Common myeloid progenitor, CD34-positive (primary cell): Measurements from ENCODE around the gene SLC6A12.
"Not testable (repeated sequence)": the region's sequence is repeated elsewhere in the genome, so short reads cannot be mapped to it uniquely, and the experiment has no call there.

Source experiments
- CTCF ChIA-PET: fragments of 350-600 bp; sonication (Branson Sonifier 250); formaldehyde crosslinking; loops from one replicate; lab custom pipeline; 2021; ENCODE audit warnings: antibody characterized with exemption; lab: Charles Lee
- POLR2A ChIA-PET: fragments of 350-600 bp; sonication (Branson Sonifier 250); formaldehyde crosslinking; loops from one replicate; lab custom pipeline; 2021; ENCODE audit warnings: antibody characterized with exemption; lab: Charles Lee
- DNase-seq, 3 donors: peaks; one replicate each; pipeline versions ENCODE4 v3.0.0 to v3.0.0-alpha.2; 2013
- H3K27ac ChIP-seq, 2 experiments: 1 replicate in 1 of 2; 2 replicates in 1 of 2; pipeline ENCODE4 v1.7.0; 2013; ENCODE audit warnings: inconsistent platforms in 2 of 2, low read length in 2 of 2, mild to moderate bottlenecking in 2 of 2, low read depth in 1 of 2, moderate library complexity in 1 of 2; ENCODE audit not compliant: severe bottlenecking in 2 of 2, insufficient read depth in 1 of 2, poor library complexity in 1 of 2
- H3K27me3 ChIP-seq, 5 experiments: replicated peaks in 2 of 5; 1 replicate in 3 of 5; 2 replicates in 2 of 5; pipeline versions ENCODE4 v1.6.1 to v1.7.0; 2013; ENCODE audit warnings: low read length in 4 of 5, mild to moderate bottlenecking in 2 of 5, moderate library complexity in 2 of 5, inconsistent platforms in 1 of 5; ENCODE audit not compliant: insufficient read depth in 5 of 5, control insufficient read depth in 4 of 5
- H3K36me3 ChIP-seq, 4 experiments: 1 replicate in 2 of 4; 2 replicates in 2 of 4; pipeline versions ENCODE4 v1.6.1 to v1.7.0; 2013; ENCODE audit warnings: low read length in 3 of 4, control low read depth in 1 of 4, mild to moderate bottlenecking in 1 of 4; ENCODE audit not compliant: control insufficient read depth in 4 of 4, insufficient read depth in 4 of 4
- H3K4me1 ChIP-seq, 4 experiments: 1 replicate in 3 of 4; 2 replicates in 1 of 4; pipeline versions ENCODE4 v1.6.1 to v1.7.1; 2013; ENCODE audit warnings: low read length in 3 of 4, mild to moderate bottlenecking in 3 of 4, control low read depth in 1 of 4, inconsistent platforms in 1 of 4, moderate library complexity in 1 of 4; ENCODE audit not compliant: control insufficient read depth in 4 of 4, insufficient read depth in 4 of 4; ENCODE audit errors: control extremely low read depth in 1 of 4
- H3K4me3 ChIP-seq, 7 experiments: 1 replicate in 4 of 7; 2 replicates in 3 of 7; pipeline versions ENCODE4 v1.5.1 to v1.7.0; 2013; ENCODE audit warnings: mild to moderate bottlenecking in 7 of 7, low read length in 6 of 7, moderate library complexity in 6 of 7, inconsistent platforms in 2 of 7, low read depth in 2 of 7, control low read depth in 1 of 7; ENCODE audit not compliant: insufficient read depth in 4 of 7, control insufficient read depth in 1 of 7; ENCODE audit errors: extremely low read depth in 1 of 7
- H3K9me3 ChIP-seq, 5 experiments: 1 replicate in 4 of 5; 2 replicates in 1 of 5; pipeline versions ENCODE4 v1.6.1 to v1.7.1; 2013; ENCODE audit warnings: low read length in 4 of 5, mild to moderate bottlenecking in 2 of 5, inconsistent platforms in 1 of 5, low read depth in 1 of 5, moderate library complexity in 1 of 5; ENCODE audit not compliant: control insufficient read depth in 4 of 5, insufficient read depth in 2 of 5; ENCODE audit errors: control extremely low read depth in 1 of 5
- WGBS: methylation state at CpG from one replicate; pipeline ENCODE4 v1.1.5; 2013; ENCODE audit not compliant: insufficient coverage; 5-methylcytosine and 5-hydroxymethylcytosine counted together

SLC6A12 gene

DNA sequence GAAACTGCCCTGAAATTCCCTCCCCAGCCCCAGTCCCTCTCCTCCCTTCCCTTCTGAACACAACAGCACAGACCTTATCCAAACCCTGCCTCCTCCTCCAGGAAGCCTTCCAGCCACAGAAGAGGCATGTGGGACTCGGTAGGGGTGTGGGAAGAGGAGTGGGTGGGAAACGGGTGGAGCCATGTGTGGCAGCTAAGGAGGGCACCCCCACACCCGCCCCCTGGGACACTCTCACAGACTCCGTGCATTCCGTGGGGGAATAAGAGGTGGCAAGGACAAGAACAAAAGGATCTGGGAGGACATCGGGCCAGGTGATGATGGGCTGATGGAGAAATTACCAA, 24.4 kb downstream of the SLC6A12 start:
- no peaks in the 10 kb centered on the region for H3K36me3 ChIP-seq
- no peaks in the 10 kb centered on the region for H3K9me3 ChIP-seq
- H3K27me3 ChIP-seq = peaks cover 0 to 5% (median 0%) of the 10 kb centered on the region in 5 experiments
- H3K27ac ChIP-seq = no peak overlapping the region
- no peak for DNase-seq
- WGBS = 100% methylated on average over 2 of the region's 6 CpGs
- POLR2A ChIA-PET = interaction anchor here (1.0 to 1.1 kb wide), 2 partner anchors 10 to 16 kb away, joined by 3 to 4 read pairs; no protein-coding TSS in a partner anchor
- peak overlapping the region in 1 of 7 experiments; percentile 71 for H3K4me3 ChIP-seq
- CTCF ChIA-PET = interaction anchor here (1.2 to 7.2 kb wide), 10 partner anchors 9 to 34 kb away, joined by 3 to 94 read pairs (median 5); no protein-coding TSS in a partner anchor
- H3K4me1 ChIP-seq = peaks cover 0 to 24% (median 19%) of the 10 kb centered on the region in 4 experiments

DNA sequence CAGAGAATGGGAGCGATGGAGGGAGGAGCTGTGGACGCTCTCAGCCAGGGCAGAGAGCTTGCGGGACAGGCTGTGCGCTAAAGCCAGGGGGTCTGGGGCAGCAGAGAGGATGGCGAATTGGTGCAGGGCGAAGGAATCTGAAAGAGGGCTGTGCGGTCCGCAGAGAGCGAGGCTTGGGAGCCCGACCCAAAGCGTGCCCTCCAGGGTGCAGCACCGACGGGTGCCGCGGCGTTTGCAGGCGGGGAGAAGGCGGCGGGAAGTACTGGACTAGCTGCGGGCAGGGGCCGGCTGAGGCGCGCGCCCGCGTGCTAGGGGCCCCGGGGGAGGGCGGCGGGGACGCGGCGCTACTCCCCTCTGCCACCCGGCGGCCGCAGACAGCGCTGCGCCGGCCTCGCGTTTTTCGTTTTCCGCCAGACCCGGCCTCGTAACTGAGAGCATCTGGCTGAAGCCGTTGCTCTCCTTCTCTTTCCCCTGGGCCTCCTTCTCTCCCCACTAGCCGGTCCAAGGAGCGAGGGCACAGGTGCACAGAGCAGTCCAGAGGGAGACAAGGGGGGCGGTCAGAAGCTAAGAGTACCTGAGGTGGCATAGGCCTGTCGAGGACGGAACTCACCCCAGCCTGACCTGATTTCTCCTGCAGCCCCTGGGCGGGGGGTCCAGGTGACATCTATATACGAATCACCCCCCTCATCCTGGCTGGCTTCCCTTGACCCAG, 24.9 kb downstream of the SLC6A12 start:
- Histone ChIP-seq H3K27me3 (peaks cover 0 to 2% (median 0%) of the 10 kb centered on the region in 5 experiments), H3K27ac (no peak overlapping the region), H3K36me3 (no peaks in the 10 kb centered on the region), H3K4me3 (peak overlapping the region in 6 of 7 experiments; percentile 33 to 72 (median 54)), H3K4me1 (peaks cover 0 to 24% (median 19%) of the 10 kb centered on the region in 4 experiments), H3K9me3 (no peaks in the 10 kb centered on the region)
- WGBS = 15% methylated on average over 38 of the region's 52 CpGs
- ChIA-PET CTCF (interaction anchor here (1.2 to 7.2 kb wide), 8 partner anchors 9 to 78 kb away, joined by 3 to 94 read pairs (median 4); no protein-coding TSS in a partner anchor), POLR2A (interaction anchor here (1.0 to 1.1 kb wide), 2 partner anchors 9 to 16 kb away, joined by 3 to 4 read pairs; no protein-coding TSS in a partner anchor)
- DNase-seq = peak; percentile 61 to 75 (median 73)

DNA sequence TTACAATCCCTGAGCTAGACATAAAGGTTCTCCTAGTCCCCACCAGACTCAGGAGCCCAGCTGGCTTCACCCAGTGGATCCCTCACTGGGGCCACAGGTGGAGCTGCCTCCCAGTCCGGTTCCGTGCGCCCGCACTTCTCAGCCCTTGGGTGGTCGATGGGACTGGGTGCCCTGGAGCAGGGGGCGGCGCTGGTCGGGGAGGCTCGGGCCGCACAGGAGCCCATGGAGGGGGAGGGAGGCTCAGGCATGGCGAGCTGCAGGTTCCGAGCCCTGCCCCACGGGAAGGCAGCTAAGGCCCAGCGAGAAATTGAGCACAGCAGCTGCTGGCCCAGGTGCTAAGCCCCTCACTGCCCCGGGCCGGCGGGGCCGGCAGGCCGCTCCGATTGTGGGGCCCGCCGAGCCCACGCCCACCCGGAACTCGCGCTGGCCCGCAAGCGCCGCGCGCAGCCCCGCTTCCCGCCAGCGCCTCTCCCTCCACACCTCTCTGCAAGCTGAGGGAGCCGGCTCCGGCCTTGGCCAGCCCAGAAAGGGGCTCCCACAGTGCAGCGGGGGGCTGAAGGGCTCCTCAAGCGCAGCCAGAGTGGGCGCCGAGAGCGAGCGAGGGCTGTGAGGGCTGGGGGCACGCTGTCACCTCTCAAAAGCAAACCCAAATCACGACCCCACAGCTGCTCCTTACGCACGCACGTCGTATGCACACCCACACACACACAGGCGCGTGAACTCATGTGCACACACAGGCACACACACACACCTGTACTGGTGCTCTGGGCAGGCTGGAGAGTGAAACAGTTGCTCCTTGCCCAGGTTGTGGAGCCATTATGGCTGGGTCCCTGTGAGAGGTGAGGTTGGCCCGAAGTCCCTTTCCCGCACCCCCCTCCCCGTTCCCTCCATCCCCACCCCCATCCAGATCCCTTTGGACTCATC, 25.7 kb downstream of the SLC6A12 start:
- peak overlapping the region in 4 of 7 experiments; percentile 40 to 72 (median 64) for H3K4me3 ChIP-seq
- CTCF ChIA-PET = interaction anchor here (1.2 to 7.2 kb wide), 8 partner anchors 8 to 77 kb away, joined by 4 to 94 read pairs (median 6); no protein-coding TSS in a partner anchor
- not testable (repeated sequence) for H3K27ac ChIP-seq, H3K9me3 ChIP-seq, H3K27me3 ChIP-seq, DNase-seq, H3K36me3 ChIP-seq
- POLR2A ChIA-PET = interaction anchor here (1.0 to 1.1 kb wide), 2 partner anchors 8 to 15 kb away, joined by 3 to 4 read pairs; no protein-coding TSS in a partner anchor
- H3K4me1 ChIP-seq = peaks cover 0 to 24% (median 19%) of the 10 kb centered on the region in 4 experiments
- 96% methylated on average over 28 of the region's 53 CpGs for WGBS

DNA sequence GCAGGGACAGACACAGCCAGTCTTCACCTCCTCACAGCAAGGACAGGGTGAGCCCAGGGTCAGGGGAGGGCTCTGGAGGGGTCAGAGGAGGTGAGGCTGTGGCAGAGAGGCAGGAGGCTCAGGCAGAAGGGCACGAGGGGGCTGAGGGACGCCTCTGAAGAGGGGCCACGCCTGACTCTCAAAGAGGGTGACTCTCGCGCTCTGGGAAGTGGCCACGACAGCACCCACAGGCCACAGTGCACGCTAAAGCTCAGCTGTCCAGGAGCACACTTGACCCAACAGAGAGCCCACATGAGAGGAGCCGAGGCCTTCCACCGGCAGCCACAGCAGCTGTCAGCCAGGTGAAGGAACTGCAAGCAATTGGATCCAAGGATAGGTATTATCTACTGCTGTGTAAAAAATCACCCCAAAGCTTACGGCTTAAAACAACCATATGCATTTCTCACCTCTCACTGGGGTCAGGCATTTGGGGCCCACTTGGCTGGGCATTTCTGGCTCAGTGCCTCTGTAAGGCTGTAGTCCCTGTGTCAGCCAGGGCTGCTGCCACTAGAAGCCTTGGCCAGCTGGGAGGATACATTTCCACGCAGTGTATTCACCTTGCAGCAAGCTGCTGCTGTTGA, 27.8 kb downstream of the SLC6A12 start:
- no peak for DNase-seq
- Histone ChIP-seq H3K36me3 (no peaks in the 10 kb centered on the region), H3K27ac (no peak overlapping the region), H3K27me3 (no peaks in the 10 kb centered on the region), H3K4me1 (peaks cover 0 to 39% (median 37%) of the 10 kb centered on the region in 4 experiments), H3K9me3 (no peaks in the 10 kb centered on the region), H3K4me3 (no peak overlapping the region)
- CTCF ChIA-PET = interaction anchor here (0.8 to 7.2 kb wide), 5 partner anchors 9 to 34 kb away, joined by 3 to 94 read pairs (median 6); no protein-coding TSS in a partner anchor
- POLR2A ChIA-PET = no interaction called here
- WGBS = 92% methylated on average over 11 of the region's 11 CpGs

DNA sequence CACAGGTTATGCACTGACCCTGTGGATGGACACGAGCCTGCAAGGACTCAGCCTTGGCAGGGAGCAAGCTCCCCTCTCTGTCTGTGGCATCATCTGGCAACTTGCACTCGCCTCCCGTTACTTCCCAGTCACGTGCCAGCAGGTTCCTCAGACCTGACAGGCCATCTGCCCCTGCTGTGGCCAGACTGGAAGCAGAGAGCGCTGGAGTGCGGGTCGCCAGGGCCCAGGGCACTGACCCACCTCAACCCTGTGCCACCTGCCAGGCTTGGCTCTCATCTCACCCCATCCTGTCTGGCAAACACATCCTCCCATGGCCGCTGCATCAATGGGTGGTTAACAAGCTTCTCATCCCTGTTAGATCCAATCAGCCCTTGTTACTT, 28.4 kb downstream of the SLC6A12 start:
- no peak overlapping the region for H3K4me3 ChIP-seq
- H3K9me3 ChIP-seq = no peaks in the 10 kb centered on the region
- peaks cover 4 to 45% (median 42%) of the 10 kb centered on the region in 4 experiments for H3K4me1 ChIP-seq
- WGBS = 57% methylated on average over 7 of the region's 8 CpGs
- POLR2A ChIA-PET = interaction anchor here (1.2 kb wide), 1 partner anchor 13 kb away, joined by 5 read pairs; no protein-coding TSS in a partner anchor
- CTCF ChIA-PET = interaction anchor here (1.3 to 7.2 kb wide), 4 partner anchors 13 to 34 kb away, joined by 4 to 94 read pairs (median 8); no protein-coding TSS in a partner anchor
- no peak overlapping the region for H3K27ac ChIP-seq
- DNase-seq = no peak
- H3K36me3 ChIP-seq = no peaks in the 10 kb centered on the region
- no peaks in the 10 kb centered on the region for H3K27me3 ChIP-seq

DNA sequence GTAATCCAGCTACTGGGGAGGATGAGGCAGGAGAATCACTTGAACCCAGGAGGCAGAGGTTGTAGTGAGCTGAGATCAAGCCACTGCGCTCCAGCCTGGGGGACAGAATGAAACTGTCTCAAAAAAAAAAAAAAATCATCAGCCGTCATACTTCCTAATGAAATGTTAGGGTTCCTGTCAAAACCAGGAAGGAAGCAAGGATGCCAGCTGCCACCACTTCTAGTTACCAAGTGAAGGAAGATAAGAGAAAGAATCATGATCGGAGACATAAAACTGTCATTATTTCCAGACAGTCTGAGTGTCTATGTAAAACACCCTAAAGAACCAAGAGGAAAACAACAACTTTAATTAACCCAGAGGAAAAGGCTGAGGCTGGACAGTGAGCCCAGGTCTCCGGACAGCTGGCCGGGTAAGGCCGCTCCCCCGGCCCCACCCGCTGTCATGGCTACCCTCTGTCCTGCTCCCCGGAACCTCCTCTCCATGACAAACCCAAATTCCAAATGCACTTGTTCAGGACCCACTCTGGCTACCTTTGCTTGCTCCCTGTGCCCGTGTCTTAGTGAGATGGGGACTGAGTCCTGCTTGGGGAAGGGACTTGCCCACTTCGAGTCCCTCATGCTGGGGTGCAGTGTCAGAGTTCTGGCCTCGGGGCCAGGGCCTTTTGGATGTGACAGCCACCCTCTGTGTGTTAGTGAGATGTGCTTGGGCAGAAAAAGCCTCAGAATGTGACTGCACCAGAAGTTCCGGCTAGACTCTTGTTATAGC, 29.0 kb downstream of the SLC6A12 start:
- ChIA-PET POLR2A (interaction anchor here (1.2 kb wide), 1 partner anchor 13 kb away, joined by 5 read pairs; no protein-coding TSS in a partner anchor), CTCF (interaction anchor here (1.3 to 7.2 kb wide), 3 partner anchors 14 to 35 kb away, joined by 4 to 94 read pairs (median 11); no protein-coding TSS in a partner anchor)
- no peaks in the 10 kb centered on the region for H3K9me3 ChIP-seq
- peak; percentile 53 to 93 (median 84) for DNase-seq
- H3K4me3 ChIP-seq = peak overlapping the region in 1 of 7 experiments; percentile 11
- no peak overlapping the region for H3K27ac ChIP-seq
- no peaks in the 10 kb centered on the region for H3K36me3 ChIP-seq
- WGBS = 29% methylated on average over 10 of the region's 13 CpGs
- H3K4me1 ChIP-seq = peaks cover 4 to 51% (median 48%) of the 10 kb centered on the region in 4 experiments
- no peaks in the 10 kb centered on the region for H3K27me3 ChIP-seq
